Pulmonary artery endothelial cell (primary cell): ENCODE data around the gene CRYBG3. TPM values are rescaled to one million over a fixed set of nuclear protein-coding genes. Genes with fewer than 3 reads are reported as not detected.
A peak's percentile ranks its signal among the peaks of the same experiment; 100 is the strongest.

Experiments
- DNase-seq: peaks from one replicate; pipeline ENCODE4 v3.0.0-alpha.2; 2011; ENCODE audit warnings: low read depth, low spot score
- total RNA-seq: library from RNA; depleted of rRNA; stranded (reverse); fragments of >200 nt; gene quantifications from 2 replicates; pipeline ENCODE4 v1.2.3, GENCODE V29; 2014

CRYBG3 gene
- total RNA-seq, 1 donor from 2014 or later, result 21.3 TPM

GRCh38 chr3:97835761-97836160, 13.9 kb downstream of the CRYBG3 start:
- DNase-seq, result no peak

GRCh38 chr3:97838393-97838792, 16.6 kb downstream of the CRYBG3 start:
- no peak for DNase-seq

GRCh38 chr3:97839944-97840343, 18.1 kb downstream of the CRYBG3 start:
- DNase-seq, result no peak

GRCh38 chr3:97841304-97841703, 19.5 kb downstream of the CRYBG3 start:
- DNase-seq, result no peak

- DNase-seq, result no peak
These were observed 20.1 kb downstream of the CRYBG3 start for GRCh38 chr3:97841956-97842355.

GRCh38 chr3:97848779-97849178, 27.0 kb downstream of the CRYBG3 start:
- DNase-seq, result no peak

- no peak for DNase-seq
These were observed 35.6 kb downstream of the CRYBG3 start for GRCh38 chr3:97857401-97857800.

- no peak for DNase-seq
These were observed 38.6 kb downstream of the CRYBG3 start for GRCh38 chr3:97860364-97860763.

- no peak for DNase-seq
These were observed 40.8 kb downstream of the CRYBG3 start for GRCh38 chr3:97862582-97862981.

GRCh38 chr3:97863031-97863430, 41.2 kb downstream of the CRYBG3 start:
- no peak for DNase-seq

GRCh38 chr3:97863775-97864174, 42.0 kb downstream of the CRYBG3 start:
- no peak for DNase-seq

- no peak for DNase-seq
These were observed 49.4 kb downstream of the CRYBG3 start for GRCh38 chr3:97871186-97871585.

- DNase-seq, result peak; percentile 39
These were observed 50.2 kb downstream of the CRYBG3 start for GRCh38 chr3:97871801-97872524.

- no peak for DNase-seq
These were observed 50.8 kb downstream of the CRYBG3 start for GRCh38 chr3:97872525-97873042.

- no peak for DNase-seq
These were observed 58.5 kb downstream of the CRYBG3 start for GRCh38 chr3:97880267-97880666.

- DNase-seq, result no peak
These were observed 61.3 kb downstream of the CRYBG3 start for GRCh38 chr3:97882975-97883598.

- no peak for DNase-seq
These were observed 61.9 kb downstream of the CRYBG3 start for GRCh38 chr3:97883736-97884135.

GRCh38 chr3:97884586-97885123, 62.8 kb downstream of the CRYBG3 start:
- DNase-seq, result no peak

GRCh38 chr3:97885931-97886824, 64.4 kb downstream of the CRYBG3 start:
- DNase-seq, result no peak

GRCh38 chr3:97889814-97890213, 68.0 kb downstream of the CRYBG3 start:
- DNase-seq, result no peak

- no peak for DNase-seq
These were observed 71.0 kb downstream of the CRYBG3 start for GRCh38 chr3:97892852-97893251.

- DNase-seq, result no peak
These were observed 73.4 kb downstream of the CRYBG3 start for GRCh38 chr3:97895216-97895615.
